ENCODE measurements around the gene RUNX2.

DNA sequence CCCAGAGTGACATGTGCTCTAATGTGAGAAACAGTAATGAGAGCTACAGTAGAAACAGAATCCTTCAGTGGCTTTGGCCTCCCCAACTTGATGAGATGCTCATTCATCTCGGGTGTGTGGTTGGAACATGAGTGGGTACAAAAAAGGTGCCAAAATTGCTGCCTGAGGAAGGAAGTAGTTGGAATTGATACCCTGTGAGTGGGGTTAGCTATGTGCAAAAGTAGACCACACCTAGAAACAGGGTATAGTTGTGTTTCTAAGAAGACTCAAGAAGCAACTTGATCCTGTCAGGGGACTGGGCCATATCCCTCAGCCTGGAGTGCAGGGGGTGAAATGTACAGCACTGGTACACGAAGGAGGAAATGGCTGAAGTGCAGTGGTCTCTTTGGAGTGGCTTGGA is 256.0 kb downstream of the RUNX2 start:
- TF ChIP-seq, protein P1, sequence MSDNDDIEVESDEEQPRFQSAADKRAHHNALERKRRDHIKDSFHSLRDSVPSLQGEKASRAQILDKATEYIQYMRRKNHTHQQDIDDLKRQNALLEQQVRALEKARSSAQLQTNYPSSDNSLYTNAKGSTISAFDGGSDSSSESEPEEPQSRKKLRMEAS (IDR thresholded peaks at IDR 0.05) = no peak
- no peak for TF ChIP-seq TAF1 (IDR thresholded peaks at IDR 0.05; ENCODE audit: low read depth)
- no peak for TF ChIP-seq RAD21 (IDR thresholded peaks at IDR 0.05; ENCODE audit: low read depth)
- TF ChIP-seq, protein P2, sequence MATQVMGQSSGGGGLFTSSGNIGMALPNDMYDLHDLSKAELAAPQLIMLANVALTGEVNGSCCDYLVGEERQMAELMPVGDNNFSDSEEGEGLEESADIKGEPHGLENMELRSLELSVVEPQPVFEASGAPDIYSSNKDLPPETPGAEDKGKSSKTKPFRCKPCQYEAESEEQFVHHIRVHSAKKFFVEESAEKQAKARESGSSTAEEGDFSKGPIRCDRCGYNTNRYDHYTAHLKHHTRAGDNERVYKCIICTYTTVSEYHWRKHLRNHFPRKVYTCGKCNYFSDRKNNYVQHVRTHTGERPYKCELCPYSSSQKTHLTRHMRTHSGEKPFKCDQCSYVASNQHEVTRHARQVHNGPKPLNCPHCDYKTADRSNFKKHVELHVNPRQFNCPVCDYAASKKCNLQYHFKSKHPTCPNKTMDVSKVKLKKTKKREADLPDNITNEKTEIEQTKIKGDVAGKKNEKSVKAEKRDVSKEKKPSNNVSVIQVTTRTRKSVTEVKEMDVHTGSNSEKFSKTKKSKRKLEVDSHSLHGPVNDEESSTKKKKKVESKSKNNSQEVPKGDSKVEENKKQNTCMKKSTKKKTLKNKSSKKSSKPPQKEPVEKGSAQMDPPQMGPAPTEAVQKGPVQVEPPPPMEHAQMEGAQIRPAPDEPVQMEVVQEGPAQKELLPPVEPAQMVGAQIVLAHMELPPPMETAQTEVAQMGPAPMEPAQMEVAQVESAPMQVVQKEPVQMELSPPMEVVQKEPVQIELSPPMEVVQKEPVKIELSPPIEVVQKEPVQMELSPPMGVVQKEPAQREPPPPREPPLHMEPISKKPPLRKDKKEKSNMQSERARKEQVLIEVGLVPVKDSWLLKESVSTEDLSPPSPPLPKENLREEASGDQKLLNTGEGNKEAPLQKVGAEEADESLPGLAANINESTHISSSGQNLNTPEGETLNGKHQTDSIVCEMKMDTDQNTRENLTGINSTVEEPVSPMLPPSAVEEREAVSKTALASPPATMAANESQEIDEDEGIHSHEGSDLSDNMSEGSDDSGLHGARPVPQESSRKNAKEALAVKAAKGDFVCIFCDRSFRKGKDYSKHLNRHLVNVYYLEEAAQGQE (IDR thresholded peaks at IDR 0.05; ENCODE audit: low read depth) = no peak
- TF ChIP-seq EGR1 (IDR thresholded peaks at IDR 0.05) = no peak
- no peak for TF ChIP-seq FOXM1 (IDR thresholded peaks at IDR 0.05; ENCODE audit: borderline replicate concordance, low read depth)
- no peak for TF ChIP-seq EP300 (IDR thresholded peaks at IDR 0.05; ENCODE audit: borderline replicate concordance)
- no peak for TF ChIP-seq CEBPB (IDR thresholded peaks at IDR 0.05)
- TF ChIP-seq CREB1 (IDR thresholded peaks at IDR 0.05; ENCODE audit: low read depth) = no peak
